ENCODE data around the gene GPHN.

The GPHN gene

DNA sequence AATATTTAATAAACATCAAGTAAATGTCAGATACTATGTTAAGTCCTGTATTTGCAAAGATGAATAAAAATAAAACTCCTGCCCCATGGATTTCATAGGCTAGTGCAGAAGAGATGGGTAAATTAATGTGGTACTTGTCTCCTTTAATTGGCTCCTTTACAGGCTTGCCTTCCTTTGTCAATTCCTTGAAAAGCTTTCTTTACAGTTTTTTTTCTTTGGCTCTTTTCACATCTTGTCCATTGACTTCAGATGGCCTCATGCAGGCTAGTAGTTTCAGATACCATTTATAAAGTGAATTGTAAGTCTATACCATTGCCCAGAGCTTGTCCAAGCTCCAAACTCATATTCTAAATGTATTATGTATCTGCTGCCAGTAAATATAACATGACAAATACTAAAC lies 552.6 kb downstream of the GPHN start:
- no peak for DNase-seq (ENCODE audit: low spot score)

DNA sequence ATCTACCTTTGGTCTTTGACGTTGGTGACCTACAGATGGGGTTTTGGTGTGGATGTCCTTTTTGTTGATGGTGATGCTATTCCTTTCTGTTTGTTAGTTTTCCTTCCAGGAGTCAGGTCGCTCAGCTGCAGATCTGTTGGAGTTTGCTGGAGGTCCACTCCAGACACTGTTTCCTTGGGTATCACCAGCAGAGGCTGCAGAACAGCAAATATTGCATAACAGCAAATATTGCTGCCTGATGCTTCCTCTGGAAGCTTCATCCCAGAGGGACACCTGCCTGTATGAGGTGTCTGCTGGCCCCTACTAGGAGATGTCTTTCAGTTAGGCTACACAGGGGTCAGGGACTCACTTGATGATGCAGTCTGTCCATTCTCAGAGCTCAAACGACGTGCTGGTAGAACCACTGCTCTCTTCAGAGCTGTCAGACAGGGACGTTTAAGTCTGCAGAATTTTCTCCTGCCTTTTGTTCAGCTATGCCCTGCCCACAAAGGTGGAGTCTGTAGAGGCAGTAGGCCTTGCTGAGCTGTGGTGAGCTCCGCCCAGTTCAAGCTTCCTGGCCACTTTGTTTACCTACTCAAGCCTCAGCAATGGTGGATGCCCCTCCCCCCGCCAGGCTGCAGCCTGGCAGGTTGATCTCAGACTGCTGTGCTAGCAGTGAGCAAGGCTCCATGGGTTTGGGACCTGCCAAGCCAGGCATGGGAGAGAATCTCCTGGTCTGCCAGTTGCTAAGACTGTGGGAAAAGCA lies 559.3 kb downstream of the GPHN start:
- DNase-seq (ENCODE audit: low spot score) = peak; percentile 7

DNA sequence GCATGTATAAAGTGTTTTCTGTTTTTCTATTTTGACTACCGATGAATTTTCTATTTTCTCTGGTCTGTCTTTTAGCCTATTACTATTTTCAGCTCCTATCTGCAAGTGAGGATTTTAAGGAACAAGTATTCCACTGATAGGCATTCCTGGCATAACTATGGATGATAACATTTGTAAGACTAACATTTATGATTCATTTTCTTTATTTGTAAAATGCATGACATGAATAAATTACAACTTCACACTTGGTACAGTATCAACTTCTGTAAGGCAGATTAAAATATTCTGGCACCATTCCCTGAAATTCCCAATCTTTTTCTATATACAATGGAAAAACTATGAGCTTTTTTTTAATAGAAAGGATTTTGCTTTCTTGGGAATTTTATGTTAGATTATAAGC lies 560.3 kb downstream of the GPHN start:
- DNase-seq (ENCODE audit: low spot score) = no peak

GRCh38 chr14:67071506-67071905 lies 563.6 kb downstream of the GPHN start:
- no peak for DNase-seq (ENCODE audit: low spot score)

GRCh38 chr14:67077921-67078320 lies 570.0 kb downstream of the GPHN start:
- no peak for DNase-seq (ENCODE audit: low spot score)

DNA sequence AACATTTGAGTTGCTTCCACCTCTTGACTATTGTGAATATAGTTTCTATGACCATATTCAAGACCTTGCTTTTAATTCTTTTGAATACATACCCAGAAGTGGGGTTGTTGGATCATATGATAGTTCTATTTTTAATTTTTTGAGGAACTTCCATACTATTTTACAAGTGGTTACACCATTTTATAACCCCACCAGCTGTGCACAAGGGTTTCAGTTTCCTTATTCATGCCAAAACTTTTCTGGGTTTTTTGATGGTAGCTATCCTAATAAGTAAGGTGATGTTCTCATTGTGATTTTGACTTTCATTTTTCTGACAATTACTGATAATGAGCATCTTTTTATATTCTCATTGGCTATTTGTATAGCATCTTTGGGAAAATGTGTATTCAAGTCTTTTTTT lies 571.9 kb downstream of the GPHN start:
- DNase-seq (ENCODE audit: low spot score) = no peak

- DNase-seq (ENCODE audit: low spot score) = no peak
These were observed 600.3 kb downstream of the GPHN start for GRCh38 chr14:67108230-67108629.

DNA sequence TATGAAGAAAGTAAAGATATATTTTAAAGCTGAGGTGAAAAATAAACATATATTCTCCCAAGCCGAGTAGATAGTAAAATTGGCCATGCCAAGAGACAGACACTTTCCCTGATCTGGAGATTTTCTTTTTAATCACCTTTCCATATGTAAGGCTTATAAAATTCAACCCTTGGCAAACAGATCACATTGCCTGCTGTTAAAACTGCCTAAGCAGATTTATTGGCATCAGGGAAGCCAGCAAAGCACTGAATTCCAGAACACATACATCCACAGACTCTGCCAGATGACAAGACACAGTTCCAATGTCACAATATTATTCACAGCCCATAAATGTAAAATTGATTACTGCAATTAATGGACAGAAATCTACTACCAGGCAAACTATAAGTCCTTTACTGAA lies 603.1 kb downstream of the GPHN start:
- DNase-seq (ENCODE audit: low spot score) = no peak

- no peak for DNase-seq (ENCODE audit: low spot score)
These were observed 604.4 kb downstream of the GPHN start for GRCh38 chr14:67112344-67112743.

DNA sequence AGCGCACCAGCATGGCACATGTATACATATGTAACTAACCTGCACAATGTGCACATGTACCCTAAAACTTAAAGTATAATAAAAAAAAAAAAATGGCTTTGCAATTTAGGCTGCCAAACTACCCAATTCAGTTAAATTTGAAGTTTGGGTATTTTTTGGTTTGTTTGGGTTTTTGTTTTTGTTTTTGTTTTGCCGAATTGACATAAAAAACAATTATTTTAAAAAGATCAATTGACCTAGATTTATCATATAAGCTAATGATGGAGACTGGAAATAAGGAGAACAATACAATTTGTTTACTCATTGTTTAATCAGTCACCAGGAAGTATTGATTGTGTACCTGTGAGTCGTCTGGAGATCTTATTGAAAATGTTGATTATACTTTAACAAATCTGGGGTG lies 619.2 kb downstream of the GPHN start:
- no peak for DNase-seq (ENCODE audit: low spot score)

DNA sequence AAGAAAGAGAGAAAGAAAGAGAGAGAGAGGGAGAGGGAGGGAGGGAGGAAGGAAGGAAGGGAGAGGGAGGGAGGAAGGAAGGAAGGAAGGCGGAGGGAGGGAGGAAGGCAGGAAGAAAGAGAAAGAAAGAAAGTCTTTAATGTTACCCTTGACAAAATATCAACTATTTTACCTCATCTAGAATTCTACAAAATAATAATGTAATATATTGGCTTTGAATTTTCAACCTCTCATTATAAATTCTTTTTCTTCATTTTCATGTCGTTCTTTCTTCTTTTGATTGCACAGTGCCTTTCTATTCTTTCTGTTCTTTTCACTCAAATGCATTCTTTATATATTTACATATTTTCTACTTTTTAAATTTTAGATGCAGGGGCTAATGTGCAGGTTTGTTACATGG lies 621.8 kb downstream of the GPHN start:
- DNase-seq (ENCODE audit: low spot score) = no peak

DNA sequence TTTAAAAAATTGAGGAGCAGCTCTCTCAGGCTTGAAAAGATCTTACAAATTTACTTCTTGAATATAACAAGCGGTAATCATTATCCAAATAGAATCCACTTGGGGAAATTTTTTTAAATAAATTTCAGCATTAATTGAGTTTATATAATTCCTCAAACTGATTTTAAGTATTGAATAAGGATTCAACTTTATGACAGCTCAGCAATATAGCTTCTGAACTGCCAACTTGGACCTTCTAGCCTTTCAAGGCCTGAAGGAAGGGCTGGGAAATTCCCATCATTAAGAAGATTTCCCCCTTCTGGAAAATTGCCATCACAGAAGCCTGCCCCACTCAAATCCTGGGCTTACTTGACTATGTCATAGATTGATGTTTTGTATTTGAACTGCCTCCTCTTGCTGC lies 623.7 kb downstream of the GPHN start:
- DNase-seq (ENCODE audit: low spot score) = no peak

DNA sequence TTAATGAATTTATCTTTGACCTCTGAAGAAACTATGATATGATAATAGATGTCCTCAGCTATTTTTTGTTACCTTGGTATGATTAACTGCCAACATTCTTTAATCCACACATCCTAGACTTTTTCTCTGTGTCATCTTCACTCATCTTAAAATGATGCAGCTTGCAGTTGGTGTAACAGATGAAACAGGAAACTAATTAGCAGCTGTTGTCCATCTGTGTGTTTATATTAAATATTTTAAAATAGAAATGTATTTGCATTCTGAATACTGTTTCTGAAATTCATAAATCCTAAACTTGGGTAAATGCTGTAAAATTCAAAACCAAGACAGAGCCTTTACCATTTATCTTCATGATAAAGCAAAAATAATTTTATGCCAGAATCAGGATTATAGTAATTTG lies 625.2 kb downstream of the GPHN start:
- DNase-seq (ENCODE audit: low spot score) = no peak

DNA sequence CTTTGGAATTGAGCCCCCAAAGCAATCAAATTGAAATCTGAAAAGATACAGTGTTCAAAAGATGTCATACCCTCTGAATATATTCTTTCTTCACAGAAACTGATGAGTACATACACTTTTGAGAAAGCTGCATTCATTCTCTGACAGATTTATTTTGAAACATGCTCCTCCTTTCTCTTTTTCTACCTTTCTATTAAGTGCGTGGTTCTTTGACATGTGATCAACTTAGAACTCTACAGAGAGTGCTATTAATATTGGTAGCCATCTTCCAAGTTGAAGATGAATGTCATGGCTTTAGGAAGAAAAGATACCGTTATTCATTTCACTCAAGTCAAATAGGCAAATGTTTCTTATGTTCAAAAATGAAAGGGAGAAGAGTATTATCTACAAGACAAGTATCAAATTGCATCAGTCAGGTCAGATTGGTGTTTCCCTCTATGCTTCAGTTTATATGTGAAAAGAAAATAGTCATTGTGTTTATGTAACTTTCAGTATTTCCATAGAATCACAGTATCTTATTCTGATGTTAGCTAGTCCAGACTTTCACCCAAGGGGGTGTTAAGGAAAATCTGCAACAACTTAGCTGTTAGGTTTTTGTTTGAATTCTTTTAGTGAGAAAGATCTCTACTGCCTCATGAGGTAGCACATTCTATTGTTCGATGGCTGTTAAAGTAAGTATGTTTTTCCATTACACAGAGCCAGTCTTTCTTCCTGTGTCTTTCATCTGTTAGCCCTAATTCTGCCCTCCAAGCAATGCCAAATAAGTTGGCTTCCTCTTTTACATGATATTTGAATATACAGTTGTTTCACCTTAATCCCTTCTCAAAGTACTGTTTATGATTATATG lies 625.9 kb downstream of the GPHN start:
- no peak for DNase-seq (ENCODE audit: low spot score)

DNA sequence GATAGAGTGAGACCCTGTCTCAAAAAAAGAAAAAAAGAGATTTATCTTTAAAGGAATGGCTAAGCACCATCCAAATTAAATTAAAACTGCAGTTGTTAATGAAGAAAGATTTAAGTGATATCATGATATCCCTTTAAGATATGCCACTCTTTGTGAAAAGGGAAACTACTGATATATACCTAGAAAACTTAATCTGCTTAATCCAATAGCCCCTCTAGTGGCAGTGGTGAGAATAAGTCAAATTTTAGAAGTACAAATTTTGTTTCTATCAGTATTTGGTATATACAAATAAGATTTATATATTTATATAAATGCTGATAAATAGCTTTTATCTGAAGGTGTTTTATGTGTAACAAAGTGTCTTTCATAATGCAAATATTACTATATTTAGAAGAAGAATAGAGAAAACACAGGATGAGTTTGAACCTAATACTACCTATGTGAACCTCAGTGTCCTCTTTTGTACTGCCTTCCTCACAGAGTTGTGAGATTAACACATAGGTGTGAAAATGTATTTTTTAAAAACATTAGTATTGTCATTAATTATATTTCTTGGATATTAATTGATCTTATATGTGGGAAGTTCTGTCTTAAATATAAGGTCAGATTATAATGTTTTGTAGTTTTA lies 629.9 kb downstream of the GPHN start:
- DNase-seq (ENCODE audit: low spot score) = no peak

DNA sequence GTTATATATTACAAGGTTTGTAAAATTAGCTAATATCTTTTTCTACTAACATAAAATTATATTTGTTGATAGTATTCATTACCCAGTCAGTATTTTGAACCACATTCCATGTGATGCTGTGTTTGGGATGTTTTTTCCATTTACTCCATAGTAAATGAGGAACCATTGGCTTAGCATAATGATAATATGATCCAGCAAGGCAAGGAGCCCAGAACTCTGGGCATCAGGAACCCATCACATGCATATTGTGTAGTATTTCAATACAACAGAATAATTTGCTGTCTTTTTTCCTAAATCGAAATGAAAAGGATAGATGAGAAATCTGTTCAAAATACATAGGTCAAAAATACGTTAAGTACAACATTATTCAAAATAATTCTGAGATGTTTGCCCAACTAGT lies 632.6 kb downstream of the GPHN start:
- no peak for DNase-seq (ENCODE audit: low spot score)

DNA sequence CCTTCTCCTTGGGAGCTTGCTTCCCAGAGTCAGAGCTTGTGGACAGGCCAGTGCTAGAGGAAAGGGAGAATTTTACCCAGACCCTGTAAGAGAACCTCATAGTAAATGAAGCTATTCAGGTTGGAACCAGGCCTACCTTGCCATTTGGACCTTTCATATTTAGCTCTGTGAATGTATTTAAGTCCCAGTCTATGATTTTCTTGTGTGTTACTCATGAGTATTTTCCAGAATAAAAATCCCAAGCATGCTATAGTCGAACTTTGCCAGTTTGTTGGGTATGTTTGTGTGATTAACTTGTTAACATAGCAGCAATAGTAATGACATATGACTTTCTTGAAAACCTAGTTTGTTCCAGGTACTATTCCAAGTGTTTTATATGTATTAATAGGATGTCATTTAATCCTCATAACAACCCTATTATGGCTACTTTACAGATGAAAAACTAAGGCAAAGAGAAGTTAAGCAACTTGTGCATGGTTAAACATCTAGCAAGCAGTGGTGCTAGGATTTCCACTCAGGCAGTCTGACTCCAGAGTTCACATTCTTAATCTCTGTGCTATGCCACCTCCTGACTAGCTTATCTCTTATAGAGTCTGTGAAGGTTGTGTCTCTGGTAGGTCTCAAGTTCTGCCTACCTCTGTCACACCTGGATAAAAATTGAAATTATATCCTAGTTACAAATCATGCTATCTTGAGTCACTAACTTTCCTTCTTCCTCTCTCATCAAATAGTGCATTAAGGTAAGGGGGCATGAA lies 633.4 kb downstream of the GPHN start:
- DNase-seq (ENCODE audit: low spot score) = no peak

DNA sequence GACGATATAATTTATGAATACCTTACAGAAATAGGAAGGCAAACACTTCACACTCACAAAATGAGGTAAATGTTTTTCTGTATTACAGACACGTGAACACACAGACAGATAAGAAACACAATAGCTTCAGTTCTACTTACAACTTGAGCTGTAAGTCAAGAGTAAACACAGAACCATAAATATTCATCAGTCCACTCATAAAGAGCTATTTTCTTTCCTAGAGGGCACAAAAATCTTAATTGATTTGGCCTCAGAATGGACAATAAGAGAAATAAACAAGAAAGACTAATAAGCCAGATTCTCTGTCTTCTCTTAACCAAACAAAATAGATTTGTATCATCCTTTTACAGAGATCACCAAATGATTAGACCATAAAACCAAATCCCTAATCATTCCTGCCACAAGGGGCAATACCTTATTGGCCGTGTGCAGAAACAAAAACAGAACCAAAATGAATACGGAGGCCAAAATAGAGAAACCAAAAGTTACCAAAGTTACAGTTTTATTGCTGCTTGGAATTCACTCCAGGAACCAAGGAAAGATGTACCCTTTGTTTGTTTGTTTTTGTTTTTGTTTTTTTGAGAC lies 643.2 kb downstream of the GPHN start:
- DNase-seq (ENCODE audit: low spot score) = no peak

- DNase-seq (ENCODE audit: low spot score) = no peak
These were observed 650.6 kb downstream of the GPHN start for GRCh38 chr14:67158566-67158965.

GRCh38 chr14:67162385-67162784 lies 654.4 kb downstream of the GPHN start:
- DNase-seq (ENCODE audit: low spot score) = no peak

DNA sequence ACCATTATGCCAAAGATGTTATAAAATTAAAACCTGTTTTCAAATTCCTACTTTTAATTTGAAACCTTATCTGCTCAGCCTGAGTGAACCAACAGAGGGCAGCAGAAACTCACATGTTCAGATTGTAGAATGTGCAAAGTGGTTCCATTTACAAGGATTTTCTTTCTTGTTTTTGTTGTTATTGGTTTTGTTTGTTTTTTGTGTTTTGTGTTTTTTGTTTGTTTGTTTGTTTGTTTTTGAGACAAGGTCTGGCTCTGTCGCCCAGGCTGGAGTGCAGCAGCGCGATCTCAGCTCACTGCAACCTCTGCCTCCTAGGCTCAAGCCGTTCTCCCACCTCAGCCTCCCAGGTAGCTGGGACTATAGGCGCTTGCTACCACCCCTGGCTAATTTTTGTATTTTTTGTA lies 658.5 kb downstream of the GPHN start:
- DNase-seq (ENCODE audit: low spot score) = peak; percentile 24
